ENCODE measurements around the gene SLC41A3.

SLC41A3 gene

GRCh38 chr3:126083913-126084767 lies at the start of gene SLC41A3:
Gene SLC41A3, minus strand, starts transcription at chr3:126084124. Its CDS starts 15,905 bp downstream, at chr3:126068219.
- DNase-seq: peak; percentile 84

DNA sequence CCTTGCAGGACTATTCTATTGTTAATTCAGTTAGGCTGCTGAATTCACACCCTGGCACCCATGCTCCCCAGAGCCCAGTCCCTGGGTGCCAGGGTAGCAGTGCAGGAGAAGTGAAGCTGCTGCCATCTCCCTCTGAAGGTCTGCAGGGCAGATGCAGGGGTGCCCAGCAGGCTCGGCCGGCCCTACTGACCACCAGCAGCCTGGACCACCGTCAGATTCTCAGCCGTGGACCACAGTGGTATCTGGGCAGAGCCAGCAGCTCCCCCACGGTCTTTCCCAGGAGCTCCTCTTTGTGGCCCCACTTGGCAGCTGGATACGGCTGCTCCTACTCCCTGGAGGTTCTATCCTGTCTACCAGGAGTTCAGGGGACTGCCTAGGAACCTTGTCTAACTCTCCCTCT lies 49.7 kb upstream of the SLC41A3 start:
- no peak for DNase-seq

DNA sequence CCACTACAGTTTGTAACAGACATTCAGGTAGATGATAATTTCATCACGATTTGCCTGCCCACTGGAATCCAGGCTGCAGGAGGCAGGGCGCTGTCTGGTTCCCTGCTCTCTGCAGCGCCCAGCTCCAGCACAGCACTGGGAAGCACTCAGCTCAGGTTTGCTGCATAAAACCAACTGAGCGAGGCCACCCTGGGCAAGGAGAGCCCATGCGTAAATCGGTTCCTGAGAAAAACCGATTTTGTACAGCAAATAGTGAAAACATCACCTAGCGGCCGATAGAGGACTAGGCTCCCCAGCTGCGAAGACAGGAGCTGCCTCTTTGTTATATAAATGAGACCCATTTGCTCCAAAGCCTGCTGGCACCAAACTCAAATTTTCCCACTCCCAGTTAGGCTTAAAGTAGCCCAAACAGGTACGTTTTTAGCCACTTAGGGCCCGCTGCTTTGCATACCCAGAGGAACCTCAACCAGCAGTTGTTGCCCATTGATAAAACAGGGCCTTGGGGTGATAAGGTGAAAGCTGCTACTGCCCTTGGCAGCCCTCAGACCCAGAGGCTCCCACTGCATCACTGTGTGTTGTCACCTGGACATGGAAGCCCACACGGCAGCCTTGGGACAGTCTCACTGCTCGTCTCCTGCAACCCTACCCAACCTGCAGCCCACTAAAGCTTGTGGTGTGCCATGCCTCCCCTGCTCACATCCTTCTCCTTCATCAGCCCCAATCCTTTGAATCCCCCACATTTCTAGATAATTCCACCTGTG lies 49.0 kb upstream of the SLC41A3 start:
- no peak for DNase-seq

- DNase-seq: no peak
Observed at GRCh38 chr3:126131881-126132750, 48.2 kb upstream of the SLC41A3 start.

- DNase-seq: no peak
Observed at GRCh38 chr3:126130981-126131745, 47.2 kb upstream of the SLC41A3 start.

DNA sequence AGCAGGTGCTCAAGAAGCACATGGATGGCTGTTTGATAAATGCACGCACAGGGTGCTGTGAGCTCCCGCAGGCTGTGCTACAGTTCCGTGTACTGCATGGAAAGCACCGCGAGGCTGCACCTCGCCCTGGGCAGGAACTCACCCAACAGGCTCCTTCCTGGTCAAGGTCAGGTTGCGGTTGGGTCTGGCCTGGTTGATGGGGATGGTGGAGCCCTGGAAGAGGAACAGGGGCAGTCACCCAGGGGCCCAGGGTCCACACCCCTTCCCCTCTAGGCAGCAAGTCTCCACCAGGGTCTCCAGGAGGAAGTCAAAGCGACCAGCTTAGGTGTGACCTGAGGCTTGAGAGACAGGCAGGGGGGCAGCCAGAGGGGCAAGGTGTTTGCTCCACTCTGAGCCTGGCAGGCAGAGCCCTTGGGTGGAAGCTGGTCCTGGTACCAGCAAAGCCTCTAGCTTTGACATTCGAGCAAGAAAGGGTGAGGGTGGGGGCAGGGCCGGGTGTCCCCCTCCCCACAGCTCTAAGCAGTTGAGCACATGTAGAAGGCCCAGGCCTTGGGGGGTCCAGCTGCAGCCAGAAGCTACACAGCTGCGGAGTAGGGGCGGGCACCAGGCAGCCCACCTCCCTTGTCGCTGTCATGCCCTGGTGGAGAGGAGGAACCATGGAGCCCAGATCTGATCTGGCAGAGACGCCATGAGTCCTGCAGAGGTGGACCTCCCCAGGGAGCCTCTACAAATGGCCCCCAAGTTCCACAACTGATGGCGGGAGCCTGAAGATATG lies 46.3 kb upstream of the SLC41A3 start:
- DNase-seq: no peak

- no peak for DNase-seq
Observed at GRCh38 chr3:126129398-126129891, 45.5 kb upstream of the SLC41A3 start.

DNA sequence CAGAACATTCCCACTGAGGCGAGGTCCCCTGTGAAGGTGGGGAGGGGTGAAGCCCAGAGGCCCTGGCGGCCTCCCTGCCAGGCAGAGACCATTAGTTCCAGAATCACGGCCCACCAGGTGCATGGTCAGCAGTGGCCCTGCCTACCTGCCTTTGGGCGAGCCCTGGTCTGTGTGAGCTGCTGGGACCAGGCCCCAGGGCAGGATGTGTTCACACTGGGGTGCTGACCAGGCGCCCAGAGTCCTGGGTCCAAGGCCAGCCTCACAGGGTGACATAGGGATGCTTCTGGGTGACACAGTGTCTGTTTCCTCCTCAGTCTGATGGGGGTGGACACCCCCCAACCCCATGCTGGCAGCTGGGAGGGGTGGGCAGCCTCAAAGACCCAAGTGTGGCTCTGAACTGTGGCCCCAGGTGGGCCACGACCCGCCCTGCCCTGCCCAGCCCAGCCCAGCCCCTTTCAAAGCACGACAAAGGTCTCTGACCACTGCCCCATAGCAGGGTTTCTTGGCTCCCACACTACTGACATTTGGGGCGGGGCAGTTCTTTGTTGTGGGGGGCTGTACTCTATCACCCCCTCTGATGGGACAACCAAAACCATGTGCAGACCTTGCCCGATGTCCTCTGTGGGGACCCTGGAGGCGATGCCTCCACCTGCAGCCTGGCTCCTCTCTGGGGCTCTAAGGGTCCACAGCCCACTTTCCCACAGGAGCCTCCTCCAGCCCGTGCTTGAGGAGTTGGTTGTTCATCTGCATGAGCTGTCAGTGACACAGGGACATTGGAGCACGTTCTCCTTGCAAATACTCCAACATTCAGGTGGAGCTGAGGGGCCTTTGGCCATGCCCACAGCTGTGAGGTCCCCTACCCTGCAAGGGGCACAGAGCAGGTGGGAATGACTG lies 44.8 kb upstream of the SLC41A3 start:
- DNase-seq: no peak

- no peak for DNase-seq
Observed at GRCh38 chr3:126127904-126128303, 44.0 kb upstream of the SLC41A3 start.

DNA sequence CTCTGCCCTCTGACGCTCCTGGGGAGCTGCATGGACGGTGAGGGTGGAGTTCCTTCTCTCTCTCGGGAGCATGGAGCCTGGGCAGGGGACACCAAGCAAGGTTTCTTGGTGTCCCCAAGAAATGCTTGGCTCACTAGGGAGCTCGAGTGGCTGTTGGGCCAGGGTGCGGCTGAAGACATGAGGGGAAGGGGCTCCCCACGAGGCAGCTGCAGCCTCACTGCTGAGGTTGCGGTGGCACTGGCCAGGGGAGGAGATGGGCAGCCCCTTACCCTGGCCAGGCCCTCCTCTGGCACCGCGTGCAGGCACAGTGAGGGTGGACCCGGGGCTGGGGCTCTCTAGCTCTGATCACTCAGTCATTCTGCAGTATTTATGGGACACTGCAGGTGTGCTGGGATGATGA lies 43.5 kb upstream of the SLC41A3 start:
- no peak for DNase-seq

- no peak for DNase-seq
Observed at GRCh38 chr3:126126811-126127431, 43.0 kb upstream of the SLC41A3 start.

GRCh38 chr3:126126286-126126685 lies 42.4 kb upstream of the SLC41A3 start:
- no peak for DNase-seq

GRCh38 chr3:126125781-126126251 lies 41.9 kb upstream of the SLC41A3 start:
- no peak for DNase-seq

DNA sequence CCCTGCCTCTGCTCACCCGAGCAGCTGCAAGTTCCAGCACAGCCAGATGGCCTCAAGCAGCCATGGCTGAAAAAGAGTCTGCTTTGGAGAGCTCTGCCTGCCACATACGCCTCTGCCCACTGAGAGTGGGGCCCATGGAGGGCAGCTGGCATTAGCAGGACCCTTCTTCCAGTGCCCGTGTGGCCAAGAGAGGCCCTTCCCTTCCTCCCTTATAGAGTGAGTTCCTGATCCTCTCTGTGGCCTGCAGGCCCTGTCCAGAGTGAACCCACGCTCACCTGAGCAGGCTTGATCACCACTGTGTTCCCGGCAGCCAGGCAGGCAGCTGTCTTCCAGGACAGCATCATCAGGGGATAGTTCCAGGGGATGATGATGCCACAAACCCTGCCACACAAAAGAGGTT lies 41.4 kb upstream of the SLC41A3 start:
- DNase-seq: no peak

GRCh38 chr3:126124896-126125295 lies 41.0 kb upstream of the SLC41A3 start:
- no peak for DNase-seq

DNA sequence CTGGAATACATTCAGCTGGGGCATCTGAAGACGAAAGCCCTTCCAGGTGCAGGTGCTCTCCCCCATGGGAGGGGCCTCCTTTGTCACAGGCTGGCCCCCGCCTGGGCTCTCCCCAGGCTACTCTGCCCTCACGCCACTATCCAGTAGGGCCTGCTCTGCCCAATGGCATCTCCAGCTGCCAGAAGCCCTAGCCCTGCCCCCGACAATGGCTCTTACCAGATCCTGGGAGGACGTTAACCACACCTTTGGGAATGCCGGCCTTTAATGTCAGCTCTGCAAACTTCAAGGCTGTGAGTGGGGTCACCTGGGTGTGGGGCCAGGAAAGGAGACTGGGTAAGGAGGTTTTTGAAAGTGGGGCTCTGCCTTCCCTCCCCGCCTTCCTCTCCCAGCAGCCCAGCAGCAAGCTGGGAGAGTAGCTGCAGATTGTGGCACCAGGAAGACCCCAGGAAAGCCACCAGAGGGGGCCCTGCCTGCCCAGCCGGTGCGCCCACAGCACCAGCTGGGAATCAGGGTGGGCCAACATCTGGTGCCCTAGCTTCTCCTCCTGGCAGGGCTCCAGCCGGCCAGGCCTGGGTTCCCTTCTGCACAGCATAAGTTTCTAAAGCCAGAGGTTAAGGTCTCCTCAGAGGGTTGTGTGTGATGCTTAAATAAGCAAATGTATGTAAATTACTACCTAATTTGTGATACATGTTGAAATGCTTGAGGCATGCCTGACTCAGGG lies 40.4 kb upstream of the SLC41A3 start:
- no peak for DNase-seq

- DNase-seq: no peak
Observed at GRCh38 chr3:126121632-126122031, 37.7 kb upstream of the SLC41A3 start.

DNA sequence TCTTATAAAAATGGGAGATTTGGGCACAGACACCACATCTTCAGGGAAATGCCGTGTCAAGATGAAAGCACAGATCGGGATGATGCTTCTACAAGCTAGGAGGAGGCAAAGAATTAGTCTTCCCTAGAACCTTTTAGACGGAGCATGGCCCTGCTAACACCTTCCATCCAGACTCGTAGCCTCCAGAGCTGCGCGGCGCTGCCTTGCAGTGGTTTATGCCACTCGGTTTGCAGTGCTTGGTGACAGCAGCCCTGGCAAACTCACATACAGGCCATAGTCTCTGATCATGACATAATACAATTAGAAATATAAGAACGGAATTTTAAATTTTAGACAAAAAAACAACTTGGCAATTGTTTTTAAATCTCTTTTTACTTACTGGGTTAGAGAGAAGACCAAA lies 37.1 kb upstream of the SLC41A3 start:
- DNase-seq: no peak

- no peak for DNase-seq
Observed at GRCh38 chr3:126119976-126120375, 36.1 kb upstream of the SLC41A3 start.

Data from hematopoietic multipotent progenitor cell treated with erythropoietin and hydrocortisone succinate and interleukin-3 and kit ligand, for 8 days (in vitro differentiated cells).